Activated CD8-positive, alpha-beta memory T cell treated with anti-CD3 and anti-CD28 coated beads, Interleukin-2, amount 10 ng/mL, durations not matched to agents 7 days and 5 days (primary cell): Measurements from ENCODE around the gene ZNF195. TPM values are rescaled to one million over a fixed set of nuclear protein-coding genes. Genes with fewer than 3 reads are reported as not detected.
A peak's percentile ranks its signal among the peaks of the same experiment; 100 is the strongest.
"Not testable (repeated sequence)": the region's sequence is repeated elsewhere in the genome, so short reads cannot be mapped to it uniquely, and the experiment has no call there.

Experiments used
- ATAC-seq: fragments of 150-1000 bp; cut with Tn5 transposase; one replicate; pipeline ENCODE4 v1.10.0; 2021; ENCODE audit warnings: moderate library complexity
- CTCF ChIA-PET: fragments of 350-600 bp; sonication (Branson Sonifier 250); formaldehyde crosslinking; loops from one replicate; lab custom pipeline; 2021; ENCODE audit warnings: antibody characterized with exemption; lab: Charles Lee
- DNase-seq: peaks from one replicate; pipeline ENCODE4 v3.0.0-alpha.2; 2020
- H3K27ac Mint-ChIP-seq: one replicate; pipeline ENCODE4 v1.8.0; 2021; ENCODE audit warnings: mild to moderate bottlenecking, mixed read lengths
- H3K27me3 Mint-ChIP-seq: one replicate; pipeline ENCODE4 v1.8.0; 2021; ENCODE audit warnings: mixed read lengths
- H3K36me3 Mint-ChIP-seq: one replicate; pipeline ENCODE4 v1.8.0; 2021; ENCODE audit warnings: mild to moderate bottlenecking, mixed read lengths
- H3K4me1 Mint-ChIP-seq: one replicate; pipeline ENCODE4 v1.8.0; 2021; ENCODE audit warnings: mixed read lengths
- H3K4me3 Mint-ChIP-seq: one replicate; pipeline ENCODE4 v1.8.0; 2021; ENCODE audit warnings: mild to moderate bottlenecking, moderate library complexity, mixed read lengths
- H3K9me3 Mint-ChIP-seq: one replicate; pipeline ENCODE4 v1.8.0; 2022; ENCODE audit warnings: low read depth, mixed read lengths
- total RNA-seq, 2 experiments: library from RNA; stranded (reverse); gene quantifications; one replicate each; pipeline ENCODE4 v1.2.3, GENCODE V29; 2021

The ZNF195 gene
- total RNA-seq, 2 experiments from 2014 or later = 39.1 to 43.1 TPM

DNA sequence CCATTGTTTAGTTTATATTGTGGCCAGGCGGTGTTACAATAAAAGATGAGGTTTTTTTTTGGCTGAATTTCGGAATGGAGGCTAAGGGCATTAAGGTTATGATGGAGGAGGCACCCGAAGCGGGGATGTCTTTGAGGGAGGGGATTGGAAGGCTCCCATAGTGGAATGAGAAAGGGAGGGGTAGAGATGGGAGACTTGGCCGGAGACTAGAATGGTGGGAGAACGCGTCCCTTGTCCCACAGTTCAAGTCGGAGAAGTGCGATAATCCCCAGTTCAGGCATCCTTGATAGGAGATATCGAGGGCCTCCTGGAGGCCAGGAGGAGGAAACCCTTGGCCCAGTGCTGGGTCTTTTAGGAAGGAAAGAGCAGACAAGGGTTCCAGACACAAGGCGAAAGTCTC is 21.6 kb downstream of the ZNF195 start:
- Mint-ChIP-seq H3K4me3 (no peak overlapping the region), H3K9me3 (peaks cover 51% of the 10 kb centered on the region), H3K36me3 (peaks cover 59% of the 10 kb centered on the region), H3K4me1 (no peaks in the 10 kb centered on the region), H3K27me3 (no peaks in the 10 kb centered on the region), H3K27ac (no peak overlapping the region)
- CTCF ChIA-PET = no interaction called here
- no peak for ATAC-seq
- no peak for DNase-seq

DNA sequence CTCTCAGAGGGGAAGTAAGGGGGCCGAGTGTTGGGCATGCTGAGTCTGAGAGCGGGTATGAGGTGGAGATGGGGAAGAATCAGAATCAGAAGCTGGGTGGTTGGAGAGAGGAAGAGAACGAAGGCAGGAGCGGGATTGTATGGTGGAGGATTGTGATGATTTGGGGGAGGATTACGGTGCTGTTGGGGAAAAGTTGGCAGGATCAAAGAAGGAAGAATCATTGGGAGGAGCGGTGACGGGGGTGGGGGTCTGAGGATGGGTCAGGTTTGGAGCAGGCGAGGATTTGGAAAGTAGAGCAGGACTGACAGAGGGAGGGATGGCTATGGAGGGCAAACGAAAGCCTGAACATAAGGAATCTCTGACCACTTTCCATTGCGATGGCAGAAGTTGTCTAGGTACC is 22.1 kb downstream of the ZNF195 start:
- CTCF ChIA-PET = interaction anchor here (2.4 kb wide), 1 partner anchor 16 kb away, joined by 5 read pairs; no protein-coding TSS in a partner anchor
- H3K4me3 Mint-ChIP-seq = no peak overlapping the region
- H3K27me3 Mint-ChIP-seq = no peaks in the 10 kb centered on the region
- H3K4me1 Mint-ChIP-seq = no peaks in the 10 kb centered on the region
- H3K36me3 Mint-ChIP-seq = peaks cover 56% of the 10 kb centered on the region
- no peak for DNase-seq
- no peak for ATAC-seq
- peaks cover 50% of the 10 kb centered on the region for H3K9me3 Mint-ChIP-seq
- H3K27ac Mint-ChIP-seq = no peak overlapping the region

- ATAC-seq (no peak), DNase-seq (no peak)
- peaks cover 23% of the 10 kb centered on the region for H3K36me3 Mint-ChIP-seq
- no peaks in the 10 kb centered on the region for H3K27me3 Mint-ChIP-seq
- H3K4me1 Mint-ChIP-seq = no peaks in the 10 kb centered on the region
- no peak overlapping the region for H3K4me3 Mint-ChIP-seq
- CTCF ChIA-PET = interaction anchor here (0.9 to 1.3 kb wide), 2 partner anchors 21 to 56 kb away, joined by 3 to 4 read pairs; no protein-coding TSS in a partner anchor
- H3K27ac Mint-ChIP-seq = no peak overlapping the region
- peaks cover 21% of the 10 kb centered on the region for H3K9me3 Mint-ChIP-seq
Measured at GRCh38 chr11:3353066-3353465, 25.9 kb downstream of the ZNF195 start.

- H3K27ac Mint-ChIP-seq = no peak overlapping the region
- CTCF ChIA-PET = interaction anchor here (1.2 kb wide), 1 partner anchor 62 kb away, joined by 3 read pairs; no protein-coding TSS in a partner anchor
- peaks cover 10% of the 10 kb centered on the region for H3K9me3 Mint-ChIP-seq
- DNase-seq = no peak
- peaks cover 15% of the 10 kb centered on the region for H3K27me3 Mint-ChIP-seq
- no peaks in the 10 kb centered on the region for H3K4me1 Mint-ChIP-seq
- ATAC-seq = no peak
- H3K36me3 Mint-ChIP-seq = peaks cover 8% of the 10 kb centered on the region
- no peak overlapping the region for H3K4me3 Mint-ChIP-seq
Measured at GRCh38 chr11:3347127-3347526, 31.8 kb downstream of the ZNF195 start.

DNA sequence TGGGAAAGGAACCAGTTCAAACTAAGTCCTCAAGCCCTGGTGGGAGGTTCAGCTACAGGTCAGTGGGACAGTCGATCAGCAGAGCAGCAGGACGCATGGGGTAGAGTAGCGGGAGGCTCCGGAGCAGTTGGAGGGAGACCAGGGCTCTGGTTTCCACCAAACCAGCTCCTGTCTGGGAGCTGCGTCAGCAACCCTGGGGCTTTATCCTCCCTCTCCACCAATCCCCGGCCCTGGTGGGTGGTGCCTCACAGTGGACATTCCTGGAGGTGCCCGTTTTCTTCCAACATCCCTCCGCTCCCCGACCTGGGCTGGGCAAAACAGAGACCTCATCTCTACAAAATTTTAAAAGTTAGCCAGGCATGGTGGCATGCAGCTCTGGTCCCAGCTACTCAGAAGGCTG is 32.4 kb downstream of the ZNF195 start:
- no peak overlapping the region for H3K27ac Mint-ChIP-seq
- H3K4me3 Mint-ChIP-seq = no peak overlapping the region
- H3K36me3 Mint-ChIP-seq = peaks cover 8% of the 10 kb centered on the region

DNA sequence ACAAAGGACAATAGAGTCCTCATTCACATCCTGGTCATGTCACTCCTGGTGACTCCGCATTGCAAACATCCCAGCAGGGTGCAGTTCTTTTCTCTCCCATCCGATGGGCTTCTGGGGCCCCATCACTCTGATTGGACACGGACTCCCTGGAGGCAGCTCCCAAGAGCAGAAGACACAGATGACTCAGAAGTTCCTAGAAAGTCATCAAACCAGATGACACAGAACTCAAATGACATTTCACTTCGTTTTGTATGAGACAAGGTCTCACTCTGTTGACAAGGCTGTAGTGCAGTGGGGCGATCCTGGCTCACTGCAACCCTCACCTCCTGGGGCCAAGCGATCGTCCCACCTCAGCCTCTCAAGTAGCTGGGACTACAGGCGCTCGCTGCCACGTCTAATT is 33.2 kb downstream of the ZNF195 start:
- no peak for ATAC-seq
- peaks cover 7% of the 10 kb centered on the region for H3K9me3 Mint-ChIP-seq
- peaks cover 29% of the 10 kb centered on the region for H3K27me3 Mint-ChIP-seq
- H3K4me3 Mint-ChIP-seq = no peak overlapping the region
- CTCF ChIA-PET = interaction anchor here (1.8 kb wide), 1 partner anchor 63 kb away, joined by 7 read pairs; no protein-coding TSS in a partner anchor
- H3K4me1 Mint-ChIP-seq = no peaks in the 10 kb centered on the region
- peaks cover 8% of the 10 kb centered on the region for H3K36me3 Mint-ChIP-seq
- DNase-seq = no peak
- H3K27ac Mint-ChIP-seq = no peak overlapping the region

More for the DNA sequence above, 32.4 kb downstream of the ZNF195 start:
- CTCF ChIA-PET = interaction anchor here (1.2 kb wide), 1 partner anchor 62 kb away, joined by 3 read pairs; no protein-coding TSS in a partner anchor
- peaks cover 21% of the 10 kb centered on the region for H3K27me3 Mint-ChIP-seq
- DNase-seq = no peak
- H3K9me3 Mint-ChIP-seq = peaks cover 10% of the 10 kb centered on the region
- no peak for ATAC-seq
- H3K4me1 Mint-ChIP-seq = no peaks in the 10 kb centered on the region

GRCh38 chr11:3344327-3345174 is 34.4 kb downstream of the ZNF195 start:
- ATAC-seq (no peak), DNase-seq (no peak)
- Mint-ChIP-seq H3K9me3 (peaks cover 7% of the 10 kb centered on the region), H3K4me1 (no peaks in the 10 kb centered on the region), H3K4me3 (no peak overlapping the region), H3K27me3 (peaks cover 33% of the 10 kb centered on the region), H3K27ac (no peak overlapping the region), H3K36me3 (peaks cover 5% of the 10 kb centered on the region)
- CTCF ChIA-PET = interaction anchor here (1.8 kb wide), 1 partner anchor 64 kb away, joined by 7 read pairs; no protein-coding TSS in a partner anchor

DNA sequence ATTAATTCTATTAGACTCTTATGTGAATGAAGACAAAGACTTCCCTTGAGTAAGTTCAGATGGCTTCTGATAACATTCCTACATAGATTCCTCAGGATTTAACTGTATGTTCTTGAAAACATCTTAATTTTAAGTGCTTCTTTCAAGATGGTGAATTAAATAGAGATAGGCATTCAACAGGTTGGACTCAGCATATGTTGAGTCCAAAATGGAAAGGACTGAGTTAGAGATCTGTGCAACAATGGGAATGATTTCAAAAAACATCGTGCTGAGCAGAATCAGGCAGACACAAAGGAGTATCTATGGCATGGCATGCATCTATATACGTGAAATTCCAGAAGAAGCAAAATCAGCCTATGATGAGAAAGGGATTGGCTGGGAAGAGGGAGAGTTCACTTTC is 36.2 kb downstream of the ZNF195 start:
- peaks cover 44% of the 10 kb centered on the region for H3K27me3 Mint-ChIP-seq
- no peaks in the 10 kb centered on the region for H3K4me1 Mint-ChIP-seq
- DNase-seq (no peak), ATAC-seq (no peak)
- peaks cover 5% of the 10 kb centered on the region for H3K9me3 Mint-ChIP-seq
- no peak overlapping the region for H3K27ac Mint-ChIP-seq
- H3K4me3 Mint-ChIP-seq = no peak overlapping the region
- CTCF ChIA-PET = interaction anchor here (3.9 kb wide), 1 partner anchor 66 kb away, joined by 30 read pairs; no protein-coding TSS in a partner anchor
- H3K36me3 Mint-ChIP-seq = peaks cover 5% of the 10 kb centered on the region

DNA sequence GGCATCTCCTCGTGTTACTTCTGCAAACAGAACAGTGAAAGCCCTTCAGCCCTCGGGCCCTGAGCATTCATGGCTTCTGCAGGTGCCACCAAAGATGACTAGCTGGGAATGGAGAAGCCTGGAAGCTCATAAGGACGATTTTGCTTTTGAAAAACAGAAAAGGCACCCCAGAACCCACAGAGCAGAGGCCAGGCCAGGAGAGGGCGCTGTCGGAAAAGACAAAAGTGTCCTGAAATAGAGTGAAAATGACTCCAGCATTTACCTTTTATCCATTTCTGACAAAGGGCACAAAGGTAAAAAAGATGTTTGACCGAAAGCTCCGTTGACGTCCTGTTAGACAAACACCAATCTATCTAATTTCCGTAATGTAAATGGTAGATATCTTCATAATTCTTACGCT is 37.6 kb downstream of the ZNF195 start:
- DNase-seq (peak; percentile 66), ATAC-seq (no peak)
- Mint-ChIP-seq H3K27me3 (peaks cover 44% of the 10 kb centered on the region), H3K9me3 (no peaks in the 10 kb centered on the region), H3K36me3 (no peaks in the 10 kb centered on the region), H3K4me3 (no peak overlapping the region), H3K27ac (no peak overlapping the region), H3K4me1 (no peaks in the 10 kb centered on the region)
- CTCF ChIA-PET = interaction anchor here (0.6 to 3.9 kb wide), 9 partner anchors 15 to 373 kb away, joined by 3 to 30 read pairs (median 3); partner anchors contain the start of gene ZNF195

- Mint-ChIP-seq H3K4me1 (no peaks in the 10 kb centered on the region), H3K27me3 (peaks cover 43% of the 10 kb centered on the region), H3K9me3 (no peaks in the 10 kb centered on the region), H3K4me3 (no peak overlapping the region), H3K36me3 (no peaks in the 10 kb centered on the region), H3K27ac (no peak overlapping the region)
- ATAC-seq = no peak
- DNase-seq = no peak
- CTCF ChIA-PET = interaction anchor here (1.1 to 3.9 kb wide), 2 partner anchors 34 to 69 kb away, joined by 3 to 30 read pairs; no protein-coding TSS in a partner anchor
Measured at GRCh38 chr11:3340025-3340424, 38.9 kb downstream of the ZNF195 start.

DNA sequence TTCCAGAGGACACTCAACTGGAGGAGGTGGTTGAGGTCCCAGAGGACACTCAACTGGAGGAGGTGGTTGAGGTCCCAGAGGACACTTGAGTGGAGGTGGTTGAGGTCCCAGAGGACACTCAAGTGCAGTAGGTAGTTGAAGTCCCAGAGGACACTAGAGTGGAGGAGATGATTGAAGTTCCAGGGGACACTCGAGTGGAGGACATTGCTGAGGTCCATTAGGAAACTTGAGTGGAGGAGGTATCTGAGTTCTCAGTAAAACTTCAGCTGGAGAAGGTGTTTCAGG is 39.7 kb downstream of the ZNF195 start:
- Mint-ChIP-seq H3K27ac (no peak overlapping the region), H3K9me3 (no peaks in the 10 kb centered on the region), H3K36me3 (no peaks in the 10 kb centered on the region), H3K27me3 (peaks cover 38% of the 10 kb centered on the region), H3K4me1 (no peaks in the 10 kb centered on the region), H3K4me3 (no peak overlapping the region)
- no peak for ATAC-seq
- DNase-seq = no peak
- CTCF ChIA-PET = interaction anchor here (3.9 kb wide), 1 partner anchor 70 kb away, joined by 30 read pairs; no protein-coding TSS in a partner anchor

DNA sequence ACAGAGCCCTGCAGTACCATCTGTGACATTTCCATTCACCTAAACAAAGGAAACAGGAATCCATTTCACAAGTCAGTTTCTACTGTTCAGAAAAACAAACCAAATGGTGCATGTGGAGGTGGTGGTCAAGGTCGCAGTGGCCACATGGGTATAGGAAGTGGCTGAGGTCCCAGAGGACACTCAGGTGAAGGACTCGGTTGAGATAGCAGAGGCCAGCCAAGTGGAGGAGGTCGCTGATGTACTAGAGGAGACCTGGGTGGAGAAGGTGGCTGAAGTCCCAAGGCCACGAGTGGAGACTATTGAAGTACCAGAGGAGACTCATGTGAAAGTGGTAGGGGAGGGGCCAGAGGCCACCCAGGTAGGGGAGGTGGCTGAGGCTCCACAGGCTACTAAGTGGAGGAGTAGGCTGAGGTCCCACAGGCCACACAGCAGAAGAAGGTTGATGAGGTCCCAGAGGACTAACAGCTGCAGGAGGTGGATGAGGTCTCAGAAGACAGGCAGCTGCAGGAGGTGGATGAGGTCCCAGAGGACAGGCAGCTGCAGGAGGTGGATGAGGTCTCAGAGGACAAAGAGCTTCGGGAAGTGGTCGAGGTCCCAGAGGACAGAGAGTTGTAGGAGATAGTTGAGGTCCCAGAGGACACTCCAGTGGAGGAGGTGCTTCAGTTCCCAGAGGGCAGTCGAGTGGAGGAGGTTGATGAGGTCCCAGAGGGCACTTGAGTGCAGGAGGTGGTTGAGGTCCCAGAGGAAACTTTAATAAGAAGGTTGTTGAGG is 40.2 kb downstream of the ZNF195 start:
- Mint-ChIP-seq H3K4me3 (no peak overlapping the region), H3K27me3 (peaks cover 37% of the 10 kb centered on the region), H3K4me1 (no peaks in the 10 kb centered on the region), H3K9me3 (no peaks in the 10 kb centered on the region), H3K27ac (no peak overlapping the region), H3K36me3 (no peaks in the 10 kb centered on the region)
- CTCF ChIA-PET = interaction anchor here (3.9 kb wide), 1 partner anchor 70 kb away, joined by 30 read pairs; no protein-coding TSS in a partner anchor
- no peak for ATAC-seq
- no peak for DNase-seq

- H3K4me3 Mint-ChIP-seq, CTCF ChIA-PET, H3K36me3 Mint-ChIP-seq, H3K9me3 Mint-ChIP-seq, H3K27ac Mint-ChIP-seq, ATAC-seq, H3K4me1 Mint-ChIP-seq, DNase-seq: not testable (repeated sequence)
- H3K27me3 Mint-ChIP-seq = peaks cover 22% of the 10 kb centered on the region
Measured at GRCh38 chr11:3336420-3336819, 42.5 kb downstream of the ZNF195 start.
